Heart right ventricle (tissue), 16 donors: ENCODE results near the gene ANKFN1. TPM values are rescaled to one million over a fixed set of nuclear protein-coding genes. Genes with fewer than 3 reads are reported as not detected.

ENCODE experiments used
- ATAC-seq, 8 donors: fragments of 200-7000 bp; cut with Tn5 transposase; one replicate each; pipeline ENCODE4 v1.9.1; 2020; ENCODE audit warnings: mild to moderate bottlenecking in 8 of 8, moderate library complexity in 8 of 8, moderate number of reproducible peaks in 1 of 8
- DNase-seq, 2 donors: peaks; one replicate each; pipeline ENCODE4 v3.0.0-alpha.2; 2020
- H3K27ac ChIP-seq, 10 donors: fragments of 200-600 bp; sonication (generic) in 2 of 10; one replicate each; pipeline versions ENCODE4 v1.5.0 to v1.8.0; 2020 to 2022; ENCODE audit warnings: mild to moderate bottlenecking in 3 of 10
- H3K27me3 ChIP-seq, 7 donors: fragments of 200-600 bp; one replicate each; pipeline ENCODE4 v1.8.0; 2021 to 2022; ENCODE audit warnings: mild to moderate bottlenecking in 2 of 7
- H3K36me3 ChIP-seq, 9 donors: fragments of 200-600 bp; sonication (generic) in 1 of 9; one replicate each; pipeline versions ENCODE4 v1.5.0 to v1.8.0; 2020 to 2022; ENCODE audit warnings: mild to moderate bottlenecking in 2 of 9
- H3K4me1 ChIP-seq, 9 donors: fragments of 200-600 bp; sonication (generic) in 1 of 9; one replicate each; pipeline versions ENCODE4 v1.5.0 to v1.8.0; 2020 to 2022; ENCODE audit warnings: mild to moderate bottlenecking in 4 of 9
- H3K4me3 ChIP-seq, 10 donors: fragments of 200-600 bp; sonication (generic) in 2 of 10; one replicate each; pipeline versions ENCODE4 v1.5.0 to v1.8.0; 2020 to 2022; ENCODE audit warnings: mild to moderate bottlenecking in 7 of 10, moderate library complexity in 2 of 10
- H3K9me3 ChIP-seq, 11 donors: fragments of 200-600 bp in 10 of 11; sonication (generic) in 2 of 11; one replicate each; pipeline versions ENCODE4 v1.5.0 to v1.8.0; 2013 to 2022; ENCODE audit warnings: mild to moderate bottlenecking in 2 of 11, control low read depth in 1 of 11, moderate library complexity in 1 of 11
- CTCF ChIP-seq, 9 donors: fragments of 200-600 bp; sonication (generic) in 2 of 9; IDR thresholded peaks; one replicate each; pipeline versions ENCODE4 v1.5.0 to v1.8.0; 2021 to 2022; ENCODE audit warnings: antibody characterized with exemption in 9 of 9, mild to moderate bottlenecking in 5 of 9, moderate library complexity in 1 of 9
- WGBS, 2 donors: extraction: QIAGEN DNeasy Blood & Tissue Kit; methylation state at CpG; one replicate each; pipeline ENCODE4 v1.1.7; 2013; ENCODE audit warnings: inconsistent platforms in 1 of 2; 5-methylcytosine and 5-hydroxymethylcytosine counted together
- intact Hi-C, 10 donors: fragments of 100-400 bp; cut with DNase I; formaldehyde crosslinking; loops; one replicate each; pipeline versions ENCODE4 v1.11.1 to v1.14.2; 2022
- polyA plus RNA-seq, 2 donors: library from polyadenylated mRNA; stranded (reverse); fragments of 200-250 nt; gene quantifications; one replicate each; pipeline ENCODE4 v1.2.3, GENCODE V29; 2013
- total RNA-seq, 10 donors: library from RNA; stranded (reverse); fragmentation: NEBNext Ultra II Directional in 3 of 10; extraction: Animal tissue kit (Norgen Biotek cat#: 25700) in 3 of 10; gene quantifications; one replicate each; pipeline versions ENCODE4 v1.2.1 to v1.2.4, GENCODE V29; 2021 to 2023
- donor health status: Arrhythmogenic right ventricular cardiomyopathy.
- donor health status: ischemic (EF 13 %, LVEDD 7.1; RV severe dilation, severe dysfunction).
- donor health status: healthy with polysubstance abuse.
- donor health status: DM: no; HTN: yes; CAD: no.
- donor health status: DM: no; HTN: no; CAD: no.
- donor health status: ischemic (EF 25% LVEDD 6.9; RV normal size, moderate dysfunction).
- donor health status: ischemic (EF 25% LVEDD 5.7; RV mildly dilated, moderate dysfunction).
- donor health status: healthy.
- donor health status: DM: yes; HTN: yes; CAD: no.
- donor health status: Ischemic cardiomyopathy.
- donor health status: ischemic (EF 35%, LVEDD 5.7; RV mildly dilated, moderate dysfunction).
- donor health status: nonischemic (EF 11% LVEDD 7.7; RV severe dilation, severe dysfunction).
- donor health status: DM: yes; HTN: yes; CAD: no.
- donor health status: PGD.
- donor health status: ischemic (EF 29% LVEDD 5.4; RV normal size, mild dysfunction).
- donor health status: nonischemic (EF 23%, LVEDD 6.1; RV moderate dilation, normal function).

The ANKFN1 gene
- total and polyA plus RNA-seq, 12 donors = 0.01 to 0.38 TPM; not detected in 10

- H3K4me3 ChIP-seq = no peak overlapping the region
- 45 to 52% methylated on average over 3 of the region's 3 CpGs for WGBS, 2 donors
- peaks cover 0 to 8% (median 0%) of the 10 kb centered on the region in 7 donors for H3K27me3 ChIP-seq
- intact Hi-C loops = loop anchor here in 3 of 10 donors (5.0 to 10.0 kb wide), 2 partner anchors 219 to 222 kb away; no protein-coding TSS in a partner anchor
- TF ChIP-seq CTCF (IDR thresholded peaks at IDR 0.05) = no peak
- H3K27ac ChIP-seq = no peak overlapping the region
- no peak for DNase-seq
- no peaks in the 10 kb centered on the region for H3K4me1 ChIP-seq
- no peaks in the 10 kb centered on the region for H3K36me3 ChIP-seq
- no peaks in the 10 kb centered on the region for H3K9me3 ChIP-seq
- ATAC-seq = no peak
Observed at GRCh38 chr17:56495556-56495955, 342.3 kb downstream of the ANKFN1 start.

GRCh38 chr17:56497132-56497531 lies 343.9 kb downstream of the ANKFN1 start:
- intact Hi-C loops = loop anchor here in 3 of 10 donors (5.0 to 10.0 kb wide), 2 partner anchors 218 to 220 kb away; no protein-coding TSS in a partner anchor
- no peak for TF ChIP-seq CTCF (IDR thresholded peaks at IDR 0.05)
- 69 to 71% methylated on average over 2 of the region's 2 CpGs for WGBS, 2 donors
- H3K4me1 ChIP-seq = no peaks in the 10 kb centered on the region
- no peaks in the 10 kb centered on the region for H3K36me3 ChIP-seq
- no peaks in the 10 kb centered on the region for H3K27me3 ChIP-seq
- ATAC-seq = no peak
- no peaks in the 10 kb centered on the region for H3K9me3 ChIP-seq
- no peak overlapping the region for H3K27ac ChIP-seq
- no peak for DNase-seq
- no peak overlapping the region for H3K4me3 ChIP-seq

GRCh38 chr17:56499799-56500388 lies 346.6 kb downstream of the ANKFN1 start:
- TF ChIP-seq CTCF (IDR thresholded peaks at IDR 0.05) = peak in 7 of 9 donors; percentile 32 to 54 (median 45)
- Histone ChIP-seq H3K27ac (no peak overlapping the region), H3K4me3 (no peak overlapping the region), H3K27me3 (no peaks in the 10 kb centered on the region), H3K4me1 (no peaks in the 10 kb centered on the region), H3K9me3 (no peaks in the 10 kb centered on the region), H3K36me3 (no peaks in the 10 kb centered on the region)
- intact Hi-C loops = loop anchor here in 4 of 10 donors (1.0 to 10.0 kb wide), 4 partner anchors 181 to 217 kb away; no protein-coding TSS in a partner anchor
- ATAC-seq (no peak), DNase-seq (no peak)
- 43 to 57% methylated on average over 1 of the region's 1 CpG for WGBS, 2 donors

GRCh38 chr17:56502120-56502654 lies 348.9 kb downstream of the ANKFN1 start:
- ATAC-seq = no peak
- Histone ChIP-seq H3K36me3 (no peaks in the 10 kb centered on the region), H3K4me1 (no peaks in the 10 kb centered on the region), H3K27me3 (peaks cover 0 to 4% (median 0%) of the 10 kb centered on the region in 7 donors), H3K4me3 (no peak overlapping the region), H3K27ac (no peak overlapping the region), H3K9me3 (no peaks in the 10 kb centered on the region)
- no peak for TF ChIP-seq CTCF (IDR thresholded peaks at IDR 0.05)
- intact Hi-C loops = loop anchor here in 1 of 10 donors (5.0 kb wide), 1 partner anchor 210 kb away; no protein-coding TSS in a partner anchor
- 68 to 69% methylated on average over 5 of the region's 5 CpGs for WGBS, 2 donors
- no peak for DNase-seq
